Lung (tissue), 12 donors: ENCODE measurements around the gene PAXIP1. TPM values are rescaled to one million over a fixed set of nuclear protein-coding genes. Genes with fewer than 3 reads are reported as not detected.

Experiments
- ATAC-seq: fragments of 200-7000 bp; cut with Tn5 transposase; one replicate; pipeline ENCODE4 v1.9.1; 2020; ENCODE audit warnings: moderate number of reproducible peaks; ENCODE audit not compliant: insufficient read depth, low FRiP score
- DNase-seq, 3 donors: peaks; one replicate each; pipeline ENCODE4 v3.0.0-alpha.2; 2013 to 2017
- H3K27ac ChIP-seq, 2 donors: one replicate each; pipeline ENCODE4 v1.5.1; 2013; ENCODE audit warnings: mild to moderate bottlenecking in 2 of 2, moderate library complexity in 2 of 2, control low read depth in 1 of 2, inconsistent platforms in 1 of 2, low read depth in 1 of 2, low read length in 1 of 2
- H3K27me3 ChIP-seq, 3 donors: one replicate each; pipeline ENCODE4 v1.5.1; 2013; ENCODE audit warnings: low read length in 2 of 3; ENCODE audit not compliant: control insufficient read depth in 3 of 3, insufficient read depth in 3 of 3
- H3K36me3 ChIP-seq, 4 donors: one replicate each; pipeline ENCODE4 v1.5.1; 2013; ENCODE audit warnings: low read length in 4 of 4, mild to moderate bottlenecking in 1 of 4, moderate library complexity in 1 of 4; ENCODE audit not compliant: control insufficient read depth in 4 of 4, insufficient read depth in 4 of 4
- H3K4me1 ChIP-seq, 5 donors: one replicate each; pipeline ENCODE4 v1.5.1; 2013; ENCODE audit warnings: low read length in 5 of 5, mild to moderate bottlenecking in 2 of 5, moderate library complexity in 1 of 5; ENCODE audit not compliant: control insufficient read depth in 5 of 5, insufficient read depth in 5 of 5
- H3K4me3 ChIP-seq: one replicate; pipeline ENCODE4 v1.5.1; 2013; ENCODE audit warnings: mild to moderate bottlenecking, control low read depth, moderate library complexity
- H3K9ac ChIP-seq, 2 donors: one replicate each; pipeline ENCODE4 v1.5.1; 2013; ENCODE audit warnings: low read length in 2 of 2, control low read depth in 1 of 2; ENCODE audit not compliant: insufficient read depth in 1 of 2
- H3K9me3 ChIP-seq, 4 donors: one replicate each; pipeline ENCODE4 v1.5.1; 2013; ENCODE audit warnings: low read length in 3 of 4, mild to moderate bottlenecking in 1 of 4, moderate library complexity in 1 of 4; ENCODE audit not compliant: control insufficient read depth in 4 of 4, insufficient read depth in 3 of 4
- CTCF ChIP-seq: IDR thresholded peaks from 2 replicates; pipeline ENCODE4 v1.5.1; 2012; ENCODE audit warnings: mild to moderate bottlenecking; ENCODE audit errors: control extremely low read depth, extremely low read depth
- WGBS, 2 donors: extraction: QIAGEN DNeasy Blood & Tissue Kit; methylation state at CpG; one replicate each; pipeline ENCODE4 v1.1.7; 2013; 5-methylcytosine and 5-hydroxymethylcytosine counted together
- polyA plus RNA-seq, 2 donors: library from polyadenylated mRNA; stranded (reverse); fragments of 200-250 nt; gene quantifications; one replicate each; pipeline ENCODE4 v1.2.1, GENCODE V29; 2013
- total RNA-seq, 2 donors: library from RNA; depleted of rRNA in 1 of 2; stranded (reverse); fragments of >200 nt in 1 of 2; gene quantifications; one replicate each; pipeline ENCODE4 v1.2.1, GENCODE V29; 2014 to 2021
- donor health status: control.
- donor health status: control.
- donor health status: Bipolar disorder and iron deficiency.
- donor health status: healthy.
- donor health status: DM: yes; HTN: yes; CAD: no.

Gene PAXIP1
- total and polyA plus RNA-seq, 4 donors, result 4.7 to 15.3 (median 7.5) TPM

- Histone ChIP-seq H3K4me1 (peaks cover 0 to 20% (median 6%) of the 10 kb centered on the region in 5 donors), H3K27me3 (no peaks in the 10 kb centered on the region), H3K27ac (no peak overlapping the region), H3K9me3 (no peaks in the 10 kb centered on the region), H3K36me3 (peaks cover 0 to 19% (median 7%) of the 10 kb centered on the region in 4 donors), H3K4me3 (no peak overlapping the region), H3K9ac (no peak overlapping the region)
- TF ChIP-seq CTCF, result no peak
- DNase-seq, result no peak
- 84 to 89% methylated on average over 2 of the region's 2 CpGs for WGBS, 2 donors
- ATAC-seq, result no peak
Observed at GRCh38 chr7:155000795-155001194, 2.1 kb downstream of the PAXIP1 start.

- Histone ChIP-seq H3K9ac (no peak overlapping the region), H3K27me3 (no peaks in the 10 kb centered on the region), H3K4me3 (no peak overlapping the region), H3K27ac (no peak overlapping the region), H3K4me1 (peaks cover 0 to 11% (median 6%) of the 10 kb centered on the region in 5 donors), H3K9me3 (no peaks in the 10 kb centered on the region), H3K36me3 (peaks cover 0 to 25% (median 9%) of the 10 kb centered on the region in 4 donors)
- 98 to 99% methylated on average over 3 of the region's 3 CpGs for WGBS, 2 donors
- TF ChIP-seq CTCF, result no peak
- DNase-seq (no peak), ATAC-seq (no peak)
Observed at GRCh38 chr7:154998481-154998880, 4.4 kb downstream of the PAXIP1 start.

DNA sequence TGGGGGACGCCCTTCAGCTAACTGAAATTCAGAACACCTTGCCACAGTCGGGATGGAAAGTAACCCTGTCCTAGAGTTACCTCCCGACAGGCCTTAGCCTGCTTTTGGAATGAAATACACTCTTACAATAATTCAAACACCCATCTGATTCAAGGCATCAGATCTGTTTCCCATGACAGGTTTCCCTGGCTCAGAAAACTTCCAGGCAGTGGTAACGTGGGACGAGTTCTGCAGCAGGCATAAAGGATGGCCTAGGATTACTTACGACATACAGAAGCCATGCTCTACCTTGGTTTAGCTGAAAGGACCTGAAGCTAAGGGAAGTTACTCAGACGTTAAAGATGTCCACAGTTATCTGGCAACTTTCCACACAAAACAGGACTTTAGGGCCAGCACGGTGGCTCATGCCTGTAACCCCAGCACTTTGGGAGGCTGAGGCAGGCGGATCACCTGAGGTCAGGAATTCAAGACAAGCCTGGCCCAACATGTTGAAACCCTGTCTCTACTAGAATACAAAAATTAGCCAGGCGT lies 5.0 kb downstream of the PAXIP1 start:
- TF ChIP-seq CTCF, result no peak
- no peak for ATAC-seq

DNA sequence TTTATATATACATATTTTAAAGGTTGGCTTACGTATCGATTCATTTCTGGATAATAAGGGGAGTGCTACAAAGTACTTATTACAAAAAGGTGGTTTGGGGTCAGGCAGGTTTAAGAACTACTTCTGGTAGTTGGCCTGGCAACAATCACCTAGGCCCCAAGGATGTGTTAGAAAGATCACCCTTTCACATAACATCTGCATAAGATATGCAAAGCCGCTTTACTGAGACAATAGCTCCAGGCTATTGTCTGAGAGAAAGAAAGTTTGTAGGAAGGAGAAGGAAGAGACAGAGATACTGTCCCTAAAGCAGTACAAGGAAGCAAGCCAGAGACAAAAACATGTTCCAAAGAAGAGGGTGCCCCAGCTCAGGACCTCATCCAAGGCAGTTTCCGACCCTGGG lies 6.2 kb downstream of the PAXIP1 start:
- TF ChIP-seq CTCF, result no peak

More for the DNA sequence above, 5.0 kb downstream of the PAXIP1 start:
- Histone ChIP-seq H3K27me3 (no peaks in the 10 kb centered on the region), H3K27ac (no peak overlapping the region), H3K36me3 (peaks cover 0 to 25% (median 10%) of the 10 kb centered on the region in 4 donors), H3K4me3 (no peak overlapping the region), H3K9ac (no peak overlapping the region), H3K4me1 (peaks cover 0 to 11% (median 6%) of the 10 kb centered on the region in 5 donors), H3K9me3 (no peaks in the 10 kb centered on the region)
- no peak for DNase-seq
- 90 to 93% methylated on average over 10 of the region's 10 CpGs for WGBS, 2 donors

More for the DNA sequence above, 6.2 kb downstream of the PAXIP1 start:
- ATAC-seq (no peak), DNase-seq (no peak)
- Histone ChIP-seq H3K4me3 (no peak overlapping the region), H3K9ac (no peak overlapping the region), H3K27ac (no peak overlapping the region), H3K4me1 (peaks cover 0 to 7% (median 5%) of the 10 kb centered on the region in 5 donors), H3K9me3 (no peaks in the 10 kb centered on the region), H3K27me3 (no peaks in the 10 kb centered on the region), H3K36me3 (peaks cover 0 to 25% (median 10%) of the 10 kb centered on the region in 4 donors)
- WGBS, 2 donors, result 94 to 98% methylated on average over 4 of the region's 4 CpGs
